Left renal cortex interstitium (tissue), 4 donors: Measurements from ENCODE around the gene SYNGR4. TPM values are rescaled to one million over a fixed set of nuclear protein-coding genes. Genes with fewer than 3 reads are reported as not detected.
"Not testable (repeated sequence)": the region's sequence is repeated elsewhere in the genome, so short reads cannot be mapped to it uniquely, and the experiment has no call there.

ENCODE experiments used
- DNase-seq, 4 donors: peaks; one replicate each; pipeline ENCODE4 v3.0.0-alpha.2; 2013; ENCODE audit warnings: low read depth in 4 of 4, low spot score in 2 of 4, missing footprints in 1 of 4
- polyA plus RNA-seq, 4 donors: library from polyadenylated mRNA; unstranded; fragments of 120-200 nt; gene quantifications; one replicate each; pipeline ENCODE4 v1.2.1, GENCODE V29; 2013; ENCODE audit not compliant: insufficient read length in 4 of 4

SYNGR4 gene
- polyA plus RNA-seq, 4 donors = 0.33 to 0.64 (median 0.60) TPM

GRCh38 chr19:48370955-48371354 lies 6.8 kb downstream of the SYNGR4 start:
- DNase-seq = no peak

GRCh38 chr19:48371367-48371766 lies 7.2 kb downstream of the SYNGR4 start:
- no peak for DNase-seq

- DNase-seq = not testable (repeated sequence)
These were observed 7.6 kb downstream of the SYNGR4 start for GRCh38 chr19:48371771-48372170.

- peak in 1 of 4 donors; percentile 49 for DNase-seq
These were observed 8.7 kb downstream of the SYNGR4 start for GRCh38 chr19:48372904-48373303.

- DNase-seq = no peak
These were observed 9.4 kb downstream of the SYNGR4 start for GRCh38 chr19:48373567-48373966.

- DNase-seq = no peak
These were observed 14.0 kb downstream of the SYNGR4 start for GRCh38 chr19:48378194-48378570.

- DNase-seq = no peak
These were observed 14.9 kb downstream of the SYNGR4 start for GRCh38 chr19:48379058-48379457.

- DNase-seq = no peak
These were observed 17.2 kb downstream of the SYNGR4 start for GRCh38 chr19:48381178-48381950.

GRCh38 chr19:48382286-48382685 lies 18.1 kb downstream of the SYNGR4 start:
- no peak for DNase-seq

GRCh38 chr19:48385461-48386087 lies 21.4 kb downstream of the SYNGR4 start:
- no peak for DNase-seq

GRCh38 chr19:48386981-48387380 lies 22.8 kb downstream of the SYNGR4 start:
- DNase-seq = no peak

GRCh38 chr19:48390188-48391099 lies 26.3 kb downstream of the SYNGR4 start:
- DNase-seq = peak in 2 of 4 donors; percentile 44 to 48

GRCh38 chr19:48391100-48392005 lies 27.2 kb downstream of the SYNGR4 start, which contains the start of gene KDELR1:
Gene KDELR1 (minus strand): TSS chr19:48391551. CDS start chr19:48391358, 193 bp downstream.
- peak in 3 of 4 donors; percentile 52 to 71 (median 67) for DNase-seq

GRCh38 chr19:48392006-48392344 lies 27.8 kb downstream of the SYNGR4 start:
- DNase-seq = not testable (repeated sequence)

- no peak for DNase-seq
These were observed 28.8 kb downstream of the SYNGR4 start for GRCh38 chr19:48392860-48393558.

- no peak for DNase-seq
These were observed 29.6 kb downstream of the SYNGR4 start, which contains the start of gene GRIN2D for GRCh38 chr19:48393559-48394330. Gene GRIN2D (plus strand): TSS chr19:48393668. CDS start chr19:48398393, 4,725 bp downstream.

GRCh38 chr19:48394331-48395169 lies 30.4 kb downstream of the SYNGR4 start:
- DNase-seq = no peak

GRCh38 chr19:48395170-48395455 lies 30.9 kb downstream of the SYNGR4 start:
- DNase-seq = no peak
